Left ventricle myocardium inferior (tissue), 1 donor: Measurements from ENCODE around the gene HMCES. TPM values are rescaled to one million over a fixed set of nuclear protein-coding genes. Genes with fewer than 3 reads are reported as not detected.
"Not testable (repeated sequence)": the region's sequence is repeated elsewhere in the genome, so short reads cannot be mapped to it uniquely, and the experiment has no call there.

ENCODE experiments used
- DNase-seq: peaks from one replicate; pipeline ENCODE4 v3.0.0-alpha.2; 2020
- H3K27ac ChIP-seq: fragments of 200-600 bp; replicated peaks from 2 replicates; pipeline ENCODE4 v1.8.0; 2021
- H3K27me3 ChIP-seq: fragments of 200-600 bp; 2 replicates; pipeline ENCODE4 v1.8.0; 2021; ENCODE audit warnings: low read depth
- H3K36me3 ChIP-seq: fragments of 200-600 bp; 2 replicates; pipeline ENCODE4 v1.8.0; 2021
- H3K4me1 ChIP-seq: fragments of 200-600 bp; 2 replicates; pipeline ENCODE4 v1.8.0; 2021
- H3K4me3 ChIP-seq: fragments of 200-600 bp; 2 replicates; pipeline ENCODE4 v1.8.0; 2021; ENCODE audit warnings: mild to moderate bottlenecking, moderate library complexity
- H3K9me3 ChIP-seq: fragments of 200-600 bp; replicated peaks from 2 replicates; pipeline ENCODE4 v1.8.0; 2021
- CTCF ChIP-seq: fragments of 200-600 bp; IDR thresholded peaks from 2 replicates; pipeline ENCODE4 v1.8.0; 2021; ENCODE audit warnings: antibody characterized with exemption, mild to moderate bottlenecking, borderline replicate concordance
- intact Hi-C: fragments of 100-400 bp; cut with micrococcal nuclease; formaldehyde crosslinking; loops from one replicate; pipeline ENCODE4 v1.11.0; 2022
- total RNA-seq: library from RNA; stranded (reverse); fragmentation: NEBNext Ultra II Directional; extraction: Animal tissue kit (Norgen Biotek cat#: 25700); gene quantifications from one replicate; pipeline ENCODE4 v1.2.1, GENCODE V29; 2021
- donor health status: DM: no; HTN: yes; CAD: no; lungs with severe emphysema.

Gene HMCES
- total RNA-seq, 1 donor from 2014 or later = 38.5 TPM

GRCh38 chr3:129259612-129260477 lies 18.8 kb upstream of the HMCES start:
- intact Hi-C loops = no loop called here
- no peak for TF ChIP-seq CTCF
- DNase-seq = no peak
- H3K9me3 ChIP-seq = no peaks in the 10 kb centered on the region
- peaks cover 99% of the 10 kb centered on the region for H3K36me3 ChIP-seq
- H3K4me1 ChIP-seq = peaks cover 19% of the 10 kb centered on the region
- no peaks in the 10 kb centered on the region for H3K27me3 ChIP-seq
- H3K4me3 ChIP-seq = no peak overlapping the region
- no peak overlapping the region for H3K27ac ChIP-seq

- DNase-seq = no peak
- intact Hi-C loops = no loop called here
- Histone ChIP-seq H3K36me3 (peaks cover 99% of the 10 kb centered on the region), H3K9me3 (no peaks in the 10 kb centered on the region), H3K27ac (no peak overlapping the region), H3K4me3 (no peak overlapping the region), H3K27me3 (no peaks in the 10 kb centered on the region), H3K4me1 (peaks cover 17% of the 10 kb centered on the region)
- no peak for TF ChIP-seq CTCF
Measured at GRCh38 chr3:129260606-129261005, 18.1 kb upstream of the HMCES start.

GRCh38 chr3:129261894-129262293 lies 16.8 kb upstream of the HMCES start:
- Histone ChIP-seq H3K4me3 (no peak overlapping the region), H3K27ac (no peak overlapping the region), H3K4me1 (peaks cover 7% of the 10 kb centered on the region), H3K36me3 (peaks cover 99% of the 10 kb centered on the region), H3K27me3 (no peaks in the 10 kb centered on the region), H3K9me3 (no peaks in the 10 kb centered on the region)
- no peak for TF ChIP-seq CTCF
- DNase-seq = no peak
- intact Hi-C loops = no loop called here

GRCh38 chr3:129263161-129263910 lies 15.3 kb upstream of the HMCES start:
- no peak overlapping the region for H3K27ac ChIP-seq
- DNase-seq = no peak
- H3K4me3 ChIP-seq = no peak overlapping the region
- no peak for TF ChIP-seq CTCF
- no peaks in the 10 kb centered on the region for H3K27me3 ChIP-seq
- H3K36me3 ChIP-seq = peaks cover 99% of the 10 kb centered on the region
- H3K9me3 ChIP-seq = no peaks in the 10 kb centered on the region
- intact Hi-C loops = no loop called here
- H3K4me1 ChIP-seq = no peaks in the 10 kb centered on the region

GRCh38 chr3:129264994-129265393 lies 13.7 kb upstream of the HMCES start:
- H3K36me3 ChIP-seq = peaks cover 99% of the 10 kb centered on the region
- H3K4me1 ChIP-seq, H3K27ac ChIP-seq, H3K9me3 ChIP-seq, H3K4me3 ChIP-seq, DNase-seq, intact Hi-C loops, H3K27me3 ChIP-seq: not testable (repeated sequence)

- intact Hi-C loops = no loop called here
- H3K4me1 ChIP-seq = no peaks in the 10 kb centered on the region
- H3K4me3 ChIP-seq = no peak overlapping the region
- TF ChIP-seq CTCF = no peak
- H3K9me3 ChIP-seq = no peaks in the 10 kb centered on the region
- no peak for DNase-seq
- H3K27me3 ChIP-seq = no peaks in the 10 kb centered on the region
- H3K36me3 ChIP-seq = peaks cover 99% of the 10 kb centered on the region
- no peak overlapping the region for H3K27ac ChIP-seq
Measured at GRCh38 chr3:129266651-129267050, 12.0 kb upstream of the HMCES start.
